GM12878 (cell line): ENCODE data around the gene FAM184B. TPM values are rescaled to one million over a fixed set of nuclear protein-coding genes. Genes with fewer than 3 reads are reported as not detected.

Experiments
- ATAC-seq: fragments of 200-7000 bp; cut with Tn5 transposase; 3 replicates; pipeline ENCODE4 v1.9.1; 2020; ENCODE audit warnings: mild to moderate bottlenecking, moderate library complexity
- BruUV-seq: library from RNA; stranded (reverse); fragments of 400-500 nt; replicated peaks from 2 replicates; lab custom pipeline; 2021; lab: Mats Ljungman, UMichigan
- CTCF ChIA-PET: fragments of 300-600 bp; sonication (Branson Sonifier 250); formaldehyde crosslinking; extraction: SDS; loops from one replicate; lab custom pipeline; 2021; ENCODE audit warnings: inconsistent platforms; lab: Yijun Ruan, JAX
- POLR2A ChIA-PET: fragments of 350-600 bp; formaldehyde crosslinking; extraction: SDS; loops from one replicate; lab custom pipeline; 2021; ENCODE audit warnings: inconsistent platforms; lab: Charles Lee
- RAD21 ChIA-PET: fragments of 300-600 bp; sonication (Branson Sonifier 250); formaldehyde crosslinking; loops from one replicate; lab custom pipeline; 2023; ENCODE audit warnings: antibody characterized with exemption; ENCODE audit not compliant: unreplicated experiment; lab: Charles Lee
- SMC1A ChIA-PET: fragments of 300-600 bp; sonication (Branson Sonifier 250); formaldehyde crosslinking; loops from one replicate; lab custom pipeline; 2023; ENCODE audit not compliant: unreplicated experiment, uncharacterized antibody; lab: Charles Lee
- DNase-seq: peaks from one replicate; pipeline ENCODE4 v3.0.0-alpha.2; 2011; ENCODE audit warnings: low read depth, low spot score
- FAIRE-seq: peaks from 3 replicates; lab custom pipeline; 2011; peaks lifted over from hg19 to GRCh38; lab: Jason Lieb, UNC
- H2AFZ ChIP-seq: 2 replicates; pipeline ENCODE4 v1.6.0; 2011; ENCODE audit warnings: low read depth, low read length, control low read depth; ENCODE audit not compliant: control insufficient read depth
- H3K27ac ChIP-seq: 2 replicates; pipeline ENCODE4 v1.5.1; 2011; ENCODE audit warnings: control low read depth; ENCODE audit not compliant: control insufficient read depth, insufficient read depth
- H3K27me3 ChIP-seq, 2 experiments: replicated peaks in 1 of 2; 2 replicates each; pipeline versions ENCODE4 v1.6.0 to v1.6.1; 2011; ENCODE audit warnings: low read length in 1 of 2; ENCODE audit not compliant: control insufficient read depth in 2 of 2, insufficient read depth in 2 of 2
- H3K36me3 ChIP-seq, 2 experiments: 2 replicates each; pipeline ENCODE4 v1.5.1; 2011; ENCODE audit warnings: low read length in 1 of 2; ENCODE audit not compliant: control insufficient read depth in 2 of 2, insufficient read depth in 2 of 2
- H3K4me1 ChIP-seq: 2 replicates; pipeline ENCODE4 v1.6.1; 2011; ENCODE audit warnings: mild to moderate bottlenecking, low read length, moderate library complexity, mixed read lengths; ENCODE audit not compliant: control insufficient read depth, insufficient read depth
- H3K4me2 ChIP-seq: 2 replicates; pipeline ENCODE4 v1.6.0; 2011; ENCODE audit warnings: control low read depth; ENCODE audit not compliant: control insufficient read depth, insufficient read depth
- H3K4me3 ChIP-seq: fragments of 200-600 bp; sonication (generic); 2 replicates; pipeline ENCODE4 v1.5.1; 2016
- H3K79me2 ChIP-seq: 2 replicates; pipeline ENCODE4 v1.6.0; 2011; ENCODE audit warnings: low read length; ENCODE audit not compliant: control insufficient read depth, insufficient read depth
- H3K9ac ChIP-seq: 2 replicates; pipeline ENCODE4 v1.8.0; 2011; ENCODE audit warnings: low read length, control low read depth, mixed read lengths; ENCODE audit not compliant: control insufficient read depth, insufficient read depth
- H3K9me3 ChIP-seq: replicated peaks from 3 replicates; pipeline ENCODE4 v1.5.1; 2011; ENCODE audit warnings: mild to moderate bottlenecking, low read length; ENCODE audit not compliant: control insufficient read depth, insufficient read depth
- H4K20me1 ChIP-seq: 2 replicates; pipeline ENCODE4 v1.6.0; 2011; ENCODE audit not compliant: control insufficient read depth, insufficient read depth
- BCL3 ChIP-seq: IDR thresholded peaks from 2 replicates; pipeline ENCODE4 v1.6.1; 2011; ENCODE audit warnings: borderline replicate concordance, low read depth, mild to moderate bottlenecking, moderate library complexity, low read length; ENCODE audit not compliant: insufficient read depth, poor library complexity, severe bottlenecking
- FOXM1 ChIP-seq: IDR thresholded peaks from 2 replicates; pipeline ENCODE4 v1.6.1; 2012; ENCODE audit warnings: low read depth, mild to moderate bottlenecking, inconsistent platforms, low read length, moderate library complexity
- IKZF2 ChIP-seq, 2 experiments: fragments of 450-650 bp; IDR thresholded peaks; 2 replicates each; pipeline ENCODE4 v1.6.1; 2017; ENCODE audit warnings: mild to moderate bottlenecking in 2 of 2, moderate library complexity in 2 of 2
- JUNB ChIP-seq: IDR thresholded peaks from 2 replicates; pipeline ENCODE4 v1.6.1; 2016; ENCODE audit warnings: antibody characterized with exemption, mild to moderate bottlenecking
- MEF2A ChIP-seq: IDR thresholded peaks from 2 replicates; pipeline ENCODE4 v1.6.1; 2011; ENCODE audit warnings: low read depth, mild to moderate bottlenecking, low read length, moderate library complexity; ENCODE audit not compliant: insufficient read depth
- MEF2B ChIP-seq: fragments of 450-650 bp; IDR thresholded peaks from 2 replicates; pipeline ENCODE4 v1.6.1; 2018; ENCODE audit warnings: mild to moderate bottlenecking, moderate library complexity; ENCODE audit not compliant: partially characterized antibody, poor library complexity, severe bottlenecking
- NR2F1 ChIP-seq: fragments of 450-650 bp; conservative IDR thresholded peaks from 2 replicates; pipeline ENCODE4 v1.6.1; 2017; ENCODE audit warnings: mild to moderate bottlenecking
- RUNX3 ChIP-seq: IDR thresholded peaks from 2 replicates; pipeline ENCODE4 v1.6.1; 2012; ENCODE audit warnings: low read length, inconsistent platforms
- WGBS: methylation state at CpG from one replicate; pipeline ENCODE4 v1.1.6; 2016; ENCODE audit warnings: low lambda C conversion rate; ENCODE audit not compliant: insufficient replicate concordance, insufficient coverage; ENCODE audit errors: missing lambda C conversion rate; 5-methylcytosine and 5-hydroxymethylcytosine counted together
- in situ Hi-C: fragments of 300-500 bp; cut with MboI; formaldehyde crosslinking; loops from 9 replicates; pipeline ENCODE4 v1.14.3; 2018; ENCODE audit warnings: mixed read lengths
- intact Hi-C: fragments of 100-400 bp; cut with micrococcal nuclease; formaldehyde crosslinking; loops from one replicate; pipeline ENCODE4 v1.14.2; 2022; ENCODE audit not compliant: unreplicated experiment
- polyA plus RNA-seq, 11 experiments: library from polyadenylated mRNA; depleted of rRNA in 4 of 11; unstranded in 6 of 11; stranded (reverse) in 5 of 11; fragments of >200 nt; fragmentation: Nextera tagmentation in 4 of 11; fragmentation: Illumina TruSeq in 1 of 11; extraction: Ambion mirVana in 4 of 11; extraction: Trizol in 1 of 11; gene quantifications; 1 replicate in 1 of 11; 2 replicates in 10 of 11; pipeline versions ENCODE4 v1.2.1 to v1.2.3, GENCODE V29; 2011 to 2016; ENCODE audit warnings: inconsistent platforms in 2 of 11, missing spikeins in 2 of 11, low read depth in 1 of 11
- total RNA-seq, 4 experiments: library from RNA; depleted of rRNA in 3 of 4; stranded (reverse); fragments of >200 nt in 3 of 4; fragmentation: Illumina TruSeq in 1 of 4; extraction: Trizol in 1 of 4; gene quantifications; 2 replicates each; pipeline versions ENCODE4 v1.2.1 to v1.2.3, GENCODE V29; 2013 to 2021

Gene FAM184B
- total and polyA plus RNA-seq, 10 of the 15 experiments (the other 5 are each of a cell fraction or from before 2014, with no cell fraction given) = under 0.01 TPM; not detected in 9

- no peaks in the 10 kb centered on the region for H3K27me3 ChIP-seq
- no peak for DNase-seq
- TF ChIP-seq BCL3 = no peak
- TF ChIP-seq MEF2A = peak; percentile 74; the same call in 1 of the 2 replicates
- peak; percentile 27; the same call in 1 of the 2 replicates for TF ChIP-seq JUNB
- TF ChIP-seq FOXM1 = no peak
- TF ChIP-seq IKZF2 (IDR thresholded peaks at IDR 0.05) = 0 out of 4 replicates have a peak, but pooled peaks have one; percentile 17 to 20
- peak; percentile 26 for TF ChIP-seq MEF2B
- no peak for TF ChIP-seq NR2F1
- TF ChIP-seq RUNX3 = peak; percentile 50
- TF ChIP-seq, all 136 proteins: peak for 5
- SMC1A ChIA-PET = interaction anchor here (1.0 to 2.1 kb wide), 4 partner anchors 9 to 249 kb away, joined by 3 to 8 read pairs (median 5); no protein-coding TSS in a partner anchor
- Histone ChIP-seq H3K4me2 (no peak overlapping the region), H3K36me3 (peaks cover 0 to 3% of the 10 kb centered on the region in 2 experiments; a peak in 1 of 4 replicates), H2AFZ (no peak overlapping the region), H3K27ac (0 out of 2 replicates have a peak overlapping the region, but pooled peaks have one; percentile 2), H3K9ac (no peak overlapping the region), H4K20me1 (no peaks in the 10 kb centered on the region), H3K9me3 (no peaks in the 10 kb centered on the region; the same call in 2 of the 3 replicates), H3K4me3 (no peak overlapping the region; the same call in 1 of the 2 replicates), H3K4me1 (no peaks in the 10 kb centered on the region), H3K79me2 (no peaks in the 10 kb centered on the region)
- FAIRE-seq (no peak), ATAC-seq (peak; percentile 57)
- POLR2A ChIA-PET = interaction anchor here (1.3 kb wide), 1 partner anchor 12 kb away, joined by 6 read pairs; the partner anchor contains the start of gene DCAF16
- BruUV-seq = no TSS peak
- RAD21 ChIA-PET = interaction anchor here (0.9 to 1.4 kb wide), 2 partner anchors 14 to 19 kb away, joined by 3 to 5 read pairs; no protein-coding TSS in a partner anchor
- 100% methylated on average over 1 of the region's 1 CpG for WGBS
- CTCF ChIA-PET = interaction anchor here (1.0 to 4.0 kb wide), 5 partner anchors 10 to 249 kb away, joined by 3 to 41 read pairs (median 4); partner anchors contain the start of genes DCAF16 and NCAPG
- intact Hi-C loops = no loop called here
- in situ Hi-C loops = no loop called here
Measured at GRCh38 chr4:17797808-17798207, 16.4 kb upstream of the FAM184B start.
